ENCODE measurements around the gene MRPL12.
A peak's percentile ranks its signal among the peaks of the same experiment; 100 is the strongest.

Gene MRPL12

GRCh38 chr17:81713004-81713555 lies 9.9 kb downstream of the MRPL12 start (continued):
- no peak for TF ChIP-seq ZNF133 (tag by site-specific recombination; IDR thresholded peaks at IDR 0.05)
- no peak for TF ChIP-seq ZNF621 (tag by site-specific recombination; IDR thresholded peaks at IDR 0.05)
- no peak for TF ChIP-seq ZFP3 (tag by site-specific recombination; IDR thresholded peaks at IDR 0.05; ENCODE audit: low read depth)
- TF ChIP-seq ZNF146 (tag by site-specific recombination; IDR thresholded peaks at IDR 0.05), result no peak
- TF ChIP-seq SETDB1 (IDR thresholded peaks at IDR 0.05; ENCODE audit: insufficient read length, low read length), result no peak

- H3K36me3 ChIP-seq (ENCODE audit: control insufficient read depth in 2 of 2, insufficient read depth in 1 of 2, low read length in 2 of 2), result peaks cover 9 to 55% of the 10 kb centered on the region in 2 experiments; a peak in 2 of 3 replicates
- no peaks in the 10 kb centered on the region for H3K9me3 ChIP-seq (ENCODE audit: control insufficient read depth, insufficient read depth, low read depth, low read length)
- peak overlapping the region; percentile 87 for H3K27ac ChIP-seq (ENCODE audit: extremely low read depth, low read depth, low read length)
- TF ChIP-seq SP3 (tag by site-specific recombination; IDR thresholded peaks at IDR 0.05), result peak; percentile 51
- TF ChIP-seq SP2 (tag by site-specific recombination; IDR thresholded peaks at IDR 0.05), result peak; percentile 72
- TF ChIP-seq ZNF600 (tag by site-specific recombination; IDR thresholded peaks at IDR 0.05), result 0 out of 2 replicates have a peak, but pooled peaks have one; percentile 15
- peak; percentile 45; the same call in 1 of the 2 replicates for TF ChIP-seq GLIS2 (tag by site-specific recombination; IDR thresholded peaks at IDR 0.05)
- TF ChIP-seq BCL11A (tag by site-specific recombination; IDR thresholded peaks at IDR 0.05; ENCODE audit: low read depth), result no peak
- TF ChIP-seq SP7 (tag by site-specific recombination; IDR thresholded peaks at IDR 0.05), result 0 out of 2 replicates have a peak, but pooled peaks have one; percentile 18
- peak; percentile 48 for TF ChIP-seq HIC1 (tag by site-specific recombination; IDR thresholded peaks at IDR 0.05)
- TF ChIP-seq PRDM6 (tag by site-specific recombination; IDR thresholded peaks at IDR 0.05), result no peak
- TF ChIP-seq ZBTB8A (tag by site-specific recombination; IDR thresholded peaks at IDR 0.05), result 0 out of 2 replicates have a peak, but pooled peaks have one; percentile 14
- CTCF ChIA-PET, result interaction anchor here (0.7 to 2.6 kb wide), 5 partner anchors 12 to 385 kb away, joined by 3 to 13 read pairs (median 5); partner anchors contain the start of gene FASN
- H3K4me1 ChIP-seq (ENCODE audit: control insufficient read depth, insufficient read depth, low read length), result peaks cover 9% of the 10 kb centered on the region; the same call in 1 of the 2 replicates
- peak overlapping the region; percentile 73 for H3K4me3 ChIP-seq (ENCODE audit: low read depth, low read length)
- POLR2A ChIA-PET, result interaction anchor here (0.6 to 6.4 kb wide), 7 partner anchors 9 to 316 kb away, joined by 3 to 55 read pairs (median 4); partner anchors contain the start of genes ARL16, HGS and MRPL12
Measured at GRCh38 chr17:81713556-81714411, 10.6 kb downstream of the MRPL12 start.

GRCh38 chr17:81714412-81715106 lies 11.4 kb downstream of the MRPL12 start:
- Histone ChIP-seq H3K4me1 (ENCODE audit: control insufficient read depth, insufficient read depth, low read length) (peaks cover 9% of the 10 kb centered on the region; the same call in 1 of the 2 replicates), H3K27ac (ENCODE audit: extremely low read depth, low read depth, low read length) (no peak overlapping the region)
- CTCF ChIA-PET, result interaction anchor here (1.7 to 2.6 kb wide), 2 partner anchors 11 to 17 kb away, joined by 5 to 13 read pairs; no protein-coding TSS in a partner anchor

More at GRCh38 chr17:81714412-81715106, 11.4 kb downstream of the MRPL12 start:
- Histone ChIP-seq H3K9me3 (ENCODE audit: control insufficient read depth, insufficient read depth, low read depth, low read length) (no peaks in the 10 kb centered on the region), H3K36me3 (ENCODE audit: control insufficient read depth in 2 of 2, insufficient read depth in 1 of 2, low read length in 2 of 2) (peaks cover 9 to 57% of the 10 kb centered on the region in 2 experiments; a peak in 2 of 3 replicates), H3K4me3 (ENCODE audit: low read depth, low read length) (no peak overlapping the region)
- POLR2A ChIA-PET, result interaction anchor here (0.6 to 6.4 kb wide), 6 partner anchors 8 to 283 kb away, joined by 3 to 55 read pairs (median 4); partner anchors contain the start of genes ARL16, HGS and MRPL12
- TF ChIP-seq HIC1 (tag by site-specific recombination; IDR thresholded peaks at IDR 0.05) (0 out of 2 replicates have a peak, but pooled peaks have one; percentile 40), ZNF837 (tag by site-specific recombination; IDR thresholded peaks at IDR 0.05) (no peak)

Measured in HEK293 (cell line).